ENCODE data around the gene VPS50.
"Not testable (repeated sequence)": the region's sequence is repeated elsewhere in the genome, so short reads cannot be mapped to it uniquely, and the experiment has no call there.

Gene VPS50

GRCh38 chr7:93331706-93332105 is 99.5 kb downstream of the VPS50 start:
- no peak for DNase-seq

- no peak for DNase-seq
Observed at GRCh38 chr7:93332172-93332571, 100.0 kb downstream of the VPS50 start.

- no peak for DNase-seq
Observed at GRCh38 chr7:93337052-93337451, 104.9 kb downstream of the VPS50 start.

- DNase-seq: not testable (repeated sequence)
Observed at GRCh38 chr7:93342178-93342577, 110.0 kb downstream of the VPS50 start.

- no peak for DNase-seq
Observed at GRCh38 chr7:93350338-93350737, 118.2 kb downstream of the VPS50 start.

- no peak for DNase-seq
Observed at GRCh38 chr7:93352881-93353280, 120.7 kb downstream of the VPS50 start.

GRCh38 chr7:93354815-93355214 is 122.6 kb downstream of the VPS50 start:
- DNase-seq: no peak

- no peak for DNase-seq
Observed at GRCh38 chr7:93359520-93360198, 127.5 kb downstream of the VPS50 start.

GRCh38 chr7:93361853-93362252 is 129.7 kb downstream of the VPS50 start:
- DNase-seq: no peak

GRCh38 chr7:93364806-93365205 is 132.6 kb downstream of the VPS50 start:
- no peak for DNase-seq

- no peak for DNase-seq
Observed at GRCh38 chr7:93365341-93365740, 133.2 kb downstream of the VPS50 start.

- no peak for DNase-seq
Observed at GRCh38 chr7:93366816-93367215, 134.7 kb downstream of the VPS50 start.

GRCh38 chr7:93367254-93367653 is 135.1 kb downstream of the VPS50 start:
- DNase-seq: no peak

GRCh38 chr7:93370937-93371336 is 138.8 kb downstream of the VPS50 start:
- DNase-seq: not testable (repeated sequence)

GRCh38 chr7:93373537-93373936 is 141.4 kb downstream of the VPS50 start:
- no peak for DNase-seq

GRCh38 chr7:93374345-93374940 is 142.3 kb downstream of the VPS50 start:
- DNase-seq: no peak

- DNase-seq: no peak
Observed at GRCh38 chr7:93375603-93376002, 143.4 kb downstream of the VPS50 start.

GRCh38 chr7:93378131-93378760 is 146.1 kb downstream of the VPS50 start:
- DNase-seq: no peak

- no peak for DNase-seq
Observed at GRCh38 chr7:93382362-93382761, 150.2 kb downstream of the VPS50 start.

GRCh38 chr7:93390660-93391059 is 158.5 kb downstream of the VPS50 start:
- DNase-seq: no peak

GRCh38 chr7:93392984-93393383 is 160.8 kb downstream of the VPS50 start:
- DNase-seq: no peak

GRCh38 chr7:93399642-93400041 is 167.5 kb downstream of the VPS50 start:
- DNase-seq: no peak

GRCh38 chr7:93402944-93403343 is 170.8 kb downstream of the VPS50 start:
- DNase-seq: no peak

GRCh38 chr7:93407239-93407638 is 175.1 kb downstream of the VPS50 start:
- no peak for DNase-seq
